ENCODE results near the gene MS4A13. TPM values are rescaled to one million over a fixed set of nuclear protein-coding genes. Genes with fewer than 3 reads are reported as not detected.

Gene MS4A13, protein sequence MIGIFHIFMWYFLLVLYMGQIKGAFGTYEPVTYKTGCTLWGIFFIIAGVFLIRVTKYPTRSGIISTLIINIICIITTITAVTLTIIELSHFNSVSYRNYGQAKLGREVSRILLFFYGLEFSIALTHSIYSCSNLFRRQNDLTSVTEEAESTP
- polyA plus RNA-seq (2011; rRNA removed) (not detected in 2 replicates), polyA plus RNA-seq (2017; fragmentation: RNase III; extraction: RNeasy Plus Mini Kit Qiagen cat#74134 plus additional on column Dnase treatment) (not detected in 3 replicates), polyA minus RNA-seq (2011; rRNA and poly(A)+ RNA removed) (not detected in 2 replicates)
- polyA plus RNA-seq (2012; cell fraction: cytosol; rRNA removed) = not detected in 2 replicates
- polyA plus RNA-seq (2012; cell fraction: nucleus; rRNA removed) = not detected in 2 replicates

DNA sequence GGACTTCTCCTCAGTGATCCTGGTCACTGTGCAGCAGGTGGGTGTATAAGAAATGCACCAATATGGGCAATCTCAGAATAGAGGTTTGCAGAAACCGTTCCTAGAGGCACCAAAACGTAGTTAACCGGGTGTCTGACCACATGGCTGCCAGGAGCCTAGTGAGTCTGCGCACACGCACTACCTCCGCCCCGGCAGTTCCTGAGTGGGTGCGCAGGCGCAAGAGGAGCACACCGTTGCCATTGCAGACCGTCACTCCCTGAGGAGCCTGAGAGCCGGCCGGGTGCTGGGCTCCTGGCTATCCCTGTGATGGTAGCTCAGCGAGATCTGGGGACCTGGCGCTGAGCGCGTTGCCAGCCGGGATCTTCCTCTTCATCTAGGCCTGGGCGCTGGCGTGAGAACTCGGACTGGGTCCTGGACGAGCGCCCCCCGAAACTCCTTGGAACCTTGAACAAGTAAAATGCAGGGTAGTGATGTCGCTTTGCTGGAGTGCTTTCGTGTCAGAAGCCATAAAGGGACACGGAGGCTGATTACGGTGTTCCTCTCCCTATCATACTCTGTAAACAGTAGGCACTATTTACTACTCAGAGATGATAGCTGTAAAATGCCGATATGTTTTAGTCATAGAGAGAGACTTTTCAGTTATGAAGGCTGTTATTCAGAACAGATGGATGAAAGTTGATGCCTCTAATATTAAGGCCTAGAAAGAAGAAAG is at the start of gene MS4A13:
Gene MS4A13 (plus strand): TSS at position 249 of the 712 bp plus-strand sequence. CDS start 2,692 bp downstream, outside the sequence.
- no peak for TF ChIP-seq JUN (IDR thresholded peaks at IDR 0.05)
- TF ChIP-seq, protein P1, sequence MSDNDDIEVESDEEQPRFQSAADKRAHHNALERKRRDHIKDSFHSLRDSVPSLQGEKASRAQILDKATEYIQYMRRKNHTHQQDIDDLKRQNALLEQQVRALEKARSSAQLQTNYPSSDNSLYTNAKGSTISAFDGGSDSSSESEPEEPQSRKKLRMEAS (IDR thresholded peaks at IDR 0.05) = no peak
- no peak for TF ChIP-seq TP53 (CRISPR knock-in tag; IDR thresholded peaks at IDR 0.05)
- TF ChIP-seq, protein P2, sequence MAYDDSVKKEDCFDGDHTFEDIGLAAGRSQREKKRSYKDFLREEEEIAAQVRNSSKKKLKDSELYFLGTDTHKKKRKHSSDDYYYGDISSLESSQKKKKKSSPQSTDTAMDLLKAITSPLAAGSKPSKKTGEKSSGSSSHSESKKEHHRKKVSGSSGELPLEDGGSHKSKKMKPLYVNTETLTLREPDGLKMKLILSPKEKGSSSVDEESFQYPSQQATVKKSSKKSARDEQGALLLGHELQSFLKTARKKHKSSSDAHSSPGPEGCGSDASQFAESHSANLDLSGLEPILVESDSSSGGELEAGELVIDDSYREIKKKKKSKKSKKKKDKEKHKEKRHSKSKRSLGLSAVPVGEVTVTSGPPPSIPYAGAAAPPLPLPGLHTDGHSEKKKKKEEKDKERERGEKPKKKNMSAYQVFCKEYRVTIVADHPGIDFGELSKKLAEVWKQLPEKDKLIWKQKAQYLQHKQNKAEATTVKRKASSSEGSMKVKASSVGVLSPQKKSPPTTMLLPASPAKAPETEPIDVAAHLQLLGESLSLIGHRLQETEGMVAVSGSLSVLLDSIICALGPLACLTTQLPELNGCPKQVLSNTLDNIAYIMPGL (CRISPR knock-in tag; IDR thresholded peaks at IDR 0.05; ENCODE audit: borderline replicate concordance) = no peak
- no peak for TF ChIP-seq EP300 (IDR thresholded peaks at IDR 0.05)
- TF ChIP-seq MAFK (IDR thresholded peaks at IDR 0.05; ENCODE audit: partially characterized antibody) = no peak
- no peak for TF ChIP-seq HOXB5 (CRISPR knock-in tag; IDR thresholded peaks at IDR 0.05)
- TF ChIP-seq, protein P3, sequence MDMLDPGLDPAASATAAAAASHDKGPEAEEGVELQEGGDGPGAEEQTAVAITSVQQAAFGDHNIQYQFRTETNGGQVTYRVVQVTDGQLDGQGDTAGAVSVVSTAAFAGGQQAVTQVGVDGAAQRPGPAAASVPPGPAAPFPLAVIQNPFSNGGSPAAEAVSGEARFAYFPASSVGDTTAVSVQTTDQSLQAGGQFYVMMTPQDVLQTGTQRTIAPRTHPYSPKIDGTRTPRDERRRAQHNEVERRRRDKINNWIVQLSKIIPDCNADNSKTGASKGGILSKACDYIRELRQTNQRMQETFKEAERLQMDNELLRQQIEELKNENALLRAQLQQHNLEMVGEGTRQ (IDR thresholded peaks at IDR 0.05) = no peak
- no peak for TF ChIP-seq KDM1A (IDR thresholded peaks at IDR 0.05; ENCODE audit: low read depth)
- TF ChIP-seq HEYL (CRISPR knock-in tag; IDR thresholded peaks at IDR 0.05) = no peak
- no peak for TF ChIP-seq ZNF302 (CRISPR knock-in tag; IDR thresholded peaks at IDR 0.05)
- TF ChIP-seq MYC (IDR thresholded peaks at IDR 0.05; ENCODE audit: borderline replicate concordance, low read length) = no peak
- TF ChIP-seq MAZ (IDR thresholded peaks at IDR 0.05; ENCODE audit: borderline replicate concordance, low read depth, low read length) = no peak
- no peak for TF ChIP-seq EHF (CRISPR knock-in tag; IDR thresholded peaks at IDR 0.05)
- TF ChIP-seq, protein P4, sequence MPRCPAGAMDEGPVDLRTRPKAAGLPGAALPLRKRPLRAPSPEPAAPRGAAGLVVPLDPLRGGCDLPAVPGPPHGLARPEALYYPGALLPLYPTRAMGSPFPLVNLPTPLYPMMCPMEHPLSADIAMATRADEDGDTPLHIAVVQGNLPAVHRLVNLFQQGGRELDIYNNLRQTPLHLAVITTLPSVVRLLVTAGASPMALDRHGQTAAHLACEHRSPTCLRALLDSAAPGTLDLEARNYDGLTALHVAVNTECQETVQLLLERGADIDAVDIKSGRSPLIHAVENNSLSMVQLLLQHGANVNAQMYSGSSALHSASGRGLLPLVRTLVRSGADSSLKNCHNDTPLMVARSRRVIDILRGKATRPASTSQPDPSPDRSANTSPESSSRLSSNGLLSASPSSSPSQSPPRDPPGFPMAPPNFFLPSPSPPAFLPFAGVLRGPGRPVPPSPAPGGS (IDR thresholded peaks at IDR 0.05) = no peak
- TF ChIP-seq, protein P5, sequence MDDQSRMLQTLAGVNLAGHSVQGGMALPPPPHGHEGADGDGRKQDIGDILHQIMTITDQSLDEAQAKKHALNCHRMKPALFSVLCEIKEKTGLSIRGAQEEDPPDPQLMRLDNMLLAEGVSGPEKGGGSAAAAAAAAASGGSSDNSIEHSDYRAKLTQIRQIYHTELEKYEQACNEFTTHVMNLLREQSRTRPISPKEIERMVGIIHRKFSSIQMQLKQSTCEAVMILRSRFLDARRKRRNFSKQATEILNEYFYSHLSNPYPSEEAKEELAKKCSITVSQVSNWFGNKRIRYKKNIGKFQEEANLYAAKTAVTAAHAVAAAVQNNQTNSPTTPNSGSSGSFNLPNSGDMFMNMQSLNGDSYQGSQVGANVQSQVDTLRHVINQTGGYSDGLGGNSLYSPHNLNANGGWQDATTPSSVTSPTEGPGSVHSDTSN (IDR thresholded peaks at IDR 0.05) = no peak
- no peak for TF ChIP-seq FOSL2 (IDR thresholded peaks at IDR 0.05)
- TF ChIP-seq FOSL2 (CRISPR knock-in tag; IDR thresholded peaks at IDR 0.05) = no peak
- no peak for TF ChIP-seq NFE2L2 (conservative IDR thresholded peaks at IDR 0.05; ENCODE audit: low read length)
- TF ChIP-seq HOXB13 (CRISPR knock-in tag; IDR thresholded peaks at IDR 0.05; ENCODE audit: low read depth) = no peak
- no peak for TF ChIP-seq ESRRA (IDR thresholded peaks at IDR 0.05; ENCODE audit: borderline replicate concordance, low read length)
- H3K4me3 ChIP-seq = no peak within 1 kb of the TSS
- no peak within 1 kb of the TSS for H3K27ac ChIP-seq
- ATAC-seq (0 out of 6 replicates have a peak, but pooled peaks of 1 of the 2 experiments have one; percentile 13), FAIRE-seq (no peak), DNase-seq (ENCODE audit: low read depth in 1 of 2, low spot score in 1 of 2) (no peak)
- H3K9me3 ChIP-seq = no peaks in the 10 kb centered on the region
- ChIA-PET CTCF (no interaction called here), POLR2A (no interaction called here)
- H3K4me2 ChIP-seq = no peak within 1 kb of the TSS
- H3K4me1 ChIP-seq = no peaks in the 10 kb centered on the region
- 40% methylated on average over 28 of the region's 29 CpGs for WGBS (ENCODE audit: missing lambda C conversion rate)

Data from A549 (cell line).